8988T (cell line): ENCODE results near the gene PPP1R11.
"Not testable (repeated sequence)": the region's sequence is repeated elsewhere in the genome, so short reads cannot be mapped to it uniquely, and the experiment has no call there.

Experiments
- DNase-seq: peaks from one replicate; pipeline ENCODE4 v3.0.0; 2011

PPP1R11 gene, protein sequence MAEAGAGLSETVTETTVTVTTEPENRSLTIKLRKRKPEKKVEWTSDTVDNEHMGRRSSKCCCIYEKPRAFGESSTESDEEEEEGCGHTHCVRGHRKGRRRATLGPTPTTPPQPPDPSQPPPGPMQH

GRCh38 chr6:30066577-30067459 lies at the start of gene PPP1R11:
PPP1R11 (plus strand) TSS chr6:30067198; CDS start chr6:30067411, 213 bp downstream.
- DNase-seq = peak; percentile 89

DNA sequence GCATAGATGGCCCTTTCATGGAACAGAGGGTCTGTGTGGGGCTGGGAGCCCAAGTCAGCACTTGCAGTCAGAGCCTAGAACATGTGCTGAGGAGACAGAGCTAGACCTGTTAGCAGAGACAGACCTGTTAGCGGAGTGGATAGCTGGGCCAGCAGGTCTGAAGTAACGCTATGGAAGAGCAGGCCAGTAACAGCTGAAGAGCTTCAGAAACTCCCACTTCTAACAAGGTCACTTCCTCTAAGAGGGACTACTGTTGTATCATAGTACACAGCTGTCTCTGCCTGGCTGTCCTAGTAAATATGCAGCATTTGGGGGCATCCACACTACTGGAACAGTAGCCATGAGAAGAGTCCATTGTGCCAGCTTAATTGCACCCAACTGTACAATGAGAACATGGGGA lies 47.2 kb upstream of the PPP1R11 start:
- no peak for DNase-seq

- DNase-seq = no peak
Measured at GRCh38 chr6:30020626-30021025, 46.4 kb upstream of the PPP1R11 start.

GRCh38 chr6:30022189-30022588 lies 44.8 kb upstream of the PPP1R11 start:
- no peak for DNase-seq

GRCh38 chr6:30022712-30023111 lies 44.3 kb upstream of the PPP1R11 start:
- DNase-seq = not testable (repeated sequence)

DNA sequence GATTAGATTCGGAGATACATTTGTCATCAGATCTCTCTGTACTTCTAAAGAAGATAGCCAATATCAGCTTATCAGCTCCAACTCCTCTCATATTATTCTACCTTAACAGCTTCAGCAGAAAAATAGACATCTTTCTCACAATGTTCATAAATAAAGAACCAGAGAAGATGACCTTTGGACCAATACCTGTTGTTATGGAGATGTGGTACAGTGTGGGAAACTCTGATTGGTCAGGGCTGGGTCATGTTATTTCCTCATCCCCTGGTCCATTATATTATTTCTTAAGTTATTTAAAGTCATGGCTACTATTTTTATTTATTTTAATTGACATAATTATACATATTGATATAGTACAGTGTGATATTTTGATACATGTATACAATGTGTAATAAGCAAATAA lies 41.8 kb upstream of the PPP1R11 start:
- DNase-seq = no peak

GRCh38 chr6:30029588-30029987 lies 37.4 kb upstream of the PPP1R11 start:
- DNase-seq = no peak

DNA sequence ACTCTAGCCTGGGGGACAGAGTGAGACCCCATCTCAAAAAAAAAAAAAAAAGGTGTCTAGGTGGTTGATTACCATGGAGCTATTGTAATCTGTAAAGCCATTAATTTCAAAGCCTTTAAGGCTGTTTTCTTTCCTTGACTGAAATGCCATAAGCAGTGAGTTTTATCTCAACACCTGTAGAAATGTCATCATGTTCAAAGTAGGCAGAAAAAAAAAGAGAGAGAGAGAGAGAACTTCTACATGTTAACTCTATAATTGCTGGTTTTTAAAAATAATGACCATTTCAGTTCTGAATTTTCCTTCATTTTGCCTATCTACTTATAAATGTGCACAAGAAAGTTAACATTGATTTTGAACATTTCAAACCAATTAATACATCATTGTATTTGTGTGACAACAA lies 35.6 kb upstream of the PPP1R11 start:
- DNase-seq = no peak

DNA sequence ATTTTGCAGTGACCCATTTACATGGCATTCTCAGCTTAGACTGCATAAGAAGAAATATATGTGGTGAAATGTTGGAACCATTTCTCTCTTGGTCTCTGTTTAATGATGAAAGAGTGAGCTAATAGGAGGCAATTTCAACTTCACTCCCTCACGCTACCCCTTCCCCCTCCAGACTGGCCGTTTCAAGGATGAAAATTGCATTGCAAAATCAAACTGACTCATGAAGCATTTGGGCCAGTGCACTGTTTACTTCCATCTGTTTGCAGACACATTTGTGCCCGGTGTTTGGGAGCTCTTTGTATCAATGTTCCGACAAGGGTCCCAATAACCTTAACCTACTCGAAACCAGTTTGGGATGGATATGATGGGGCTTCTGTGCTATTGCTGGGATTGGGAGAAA lies 33.6 kb upstream of the PPP1R11 start:
- DNase-seq = not testable (repeated sequence)

DNA sequence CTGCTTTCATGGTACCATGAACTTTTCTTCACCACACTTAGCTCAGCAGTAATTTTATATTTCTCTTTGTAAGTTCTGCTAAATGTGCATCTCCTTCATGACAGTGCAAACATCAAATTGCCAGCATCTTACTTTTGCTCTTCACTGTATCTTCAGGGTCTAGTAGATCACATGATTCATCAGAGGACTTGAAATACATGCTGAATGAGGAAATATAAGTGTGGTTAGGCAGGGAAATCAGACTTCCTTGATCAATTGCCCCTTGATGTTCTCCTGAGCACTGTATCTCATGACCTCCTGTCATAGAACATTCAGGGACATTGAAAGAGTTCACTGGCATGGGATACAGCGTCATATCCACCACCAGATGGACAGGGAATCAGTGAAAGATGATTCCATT lies 31.2 kb upstream of the PPP1R11 start:
- no peak for DNase-seq

DNA sequence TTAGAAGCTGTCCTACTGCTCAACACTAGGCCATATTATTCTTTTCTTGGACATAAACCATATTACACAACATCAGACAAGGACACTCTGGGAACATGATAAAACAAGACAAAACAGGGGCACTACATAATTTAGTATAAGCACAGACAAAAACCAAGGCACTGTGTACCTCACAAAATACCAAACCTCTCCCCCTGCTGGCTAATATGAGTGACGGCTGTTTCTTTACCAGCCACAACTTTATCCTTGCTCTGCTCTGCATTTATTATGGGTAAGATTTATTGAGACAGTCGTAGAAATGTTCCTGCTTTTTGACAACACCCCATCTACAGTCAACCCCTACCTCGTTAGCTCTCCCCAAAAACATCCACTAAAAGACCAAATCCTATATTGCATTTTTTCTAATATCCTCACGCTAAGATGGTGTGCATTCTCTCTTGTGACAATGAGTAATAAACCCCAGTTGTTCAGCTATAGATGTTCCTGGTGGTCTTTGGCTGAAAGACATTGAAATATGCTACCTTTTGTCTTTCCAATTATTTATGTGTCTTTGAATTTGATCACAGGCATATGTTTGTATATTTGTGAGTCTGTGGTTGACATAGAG lies 29.7 kb upstream of the PPP1R11 start:
- peak; percentile 28 for DNase-seq

DNA sequence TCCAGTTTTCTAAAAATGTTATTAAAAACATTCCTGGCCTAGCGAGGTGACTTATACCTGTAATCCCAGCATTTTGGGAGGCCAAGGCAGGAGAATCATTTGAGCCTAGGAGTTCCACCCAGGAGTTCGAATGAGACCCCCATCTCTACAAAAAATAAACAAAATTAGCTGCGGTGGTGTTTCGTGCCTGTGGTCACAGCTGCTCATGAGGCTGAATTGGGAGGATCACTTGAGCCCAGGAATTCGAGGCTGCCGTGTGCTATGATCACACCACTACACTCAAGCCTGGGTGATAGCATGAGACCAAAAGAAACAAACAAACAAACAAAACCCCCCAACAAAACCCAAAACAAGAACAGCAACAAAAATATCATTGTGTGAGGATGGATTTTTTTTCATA lies 25.8 kb upstream of the PPP1R11 start:
- no peak for DNase-seq

- no peak for DNase-seq
Measured at GRCh38 chr6:30041821-30042220, 25.2 kb upstream of the PPP1R11 start.

GRCh38 chr6:30042476-30042875 lies 24.5 kb upstream of the PPP1R11 start:
- no peak for DNase-seq

DNA sequence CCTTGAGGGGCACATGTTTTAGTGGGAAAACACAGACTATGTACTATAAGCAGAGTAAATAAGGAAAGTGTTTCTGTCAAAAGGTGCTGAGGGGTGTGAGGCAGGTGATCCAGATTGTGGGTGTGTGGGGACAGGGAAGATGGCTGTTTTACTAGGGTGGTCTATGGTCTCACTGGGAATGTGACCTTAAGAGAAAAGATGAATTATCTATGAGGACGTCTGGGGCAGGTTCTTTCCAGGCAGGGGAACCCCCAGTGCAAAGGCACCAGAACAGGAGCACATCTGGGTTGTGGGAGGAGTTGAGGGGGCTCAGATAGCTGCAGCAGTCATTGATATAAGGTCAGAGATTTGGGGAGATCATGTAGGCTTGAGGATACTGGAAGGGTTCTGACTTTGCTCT lies 24.1 kb upstream of the PPP1R11 start:
- no peak for DNase-seq

GRCh38 chr6:30043744-30044143 lies 23.3 kb upstream of the PPP1R11 start:
- no peak for DNase-seq

GRCh38 chr6:30044630-30045029 lies 22.4 kb upstream of the PPP1R11 start:
- DNase-seq = no peak

- DNase-seq = no peak
Measured at GRCh38 chr6:30047220-30047619, 19.8 kb upstream of the PPP1R11 start.

DNA sequence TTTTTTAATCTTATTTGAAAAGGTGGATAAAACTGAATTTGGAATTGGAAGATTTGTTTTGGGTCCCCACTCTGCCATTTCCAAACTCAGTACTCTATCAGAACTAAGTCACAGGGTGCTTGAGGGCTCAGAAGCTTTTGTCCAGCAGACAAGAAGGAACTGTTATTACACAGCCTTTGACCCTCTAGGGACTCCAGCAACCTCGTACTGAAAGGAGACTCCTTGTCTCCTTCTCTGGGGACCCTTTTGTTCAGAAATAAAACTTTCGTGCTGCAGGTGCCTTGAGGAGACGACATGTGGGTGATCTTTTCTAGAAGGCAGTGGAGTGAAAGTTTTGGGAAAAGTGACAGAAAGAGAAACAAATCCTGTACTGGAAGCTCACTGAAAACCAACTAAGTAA lies 13.3 kb upstream of the PPP1R11 start:
- no peak for DNase-seq

DNA sequence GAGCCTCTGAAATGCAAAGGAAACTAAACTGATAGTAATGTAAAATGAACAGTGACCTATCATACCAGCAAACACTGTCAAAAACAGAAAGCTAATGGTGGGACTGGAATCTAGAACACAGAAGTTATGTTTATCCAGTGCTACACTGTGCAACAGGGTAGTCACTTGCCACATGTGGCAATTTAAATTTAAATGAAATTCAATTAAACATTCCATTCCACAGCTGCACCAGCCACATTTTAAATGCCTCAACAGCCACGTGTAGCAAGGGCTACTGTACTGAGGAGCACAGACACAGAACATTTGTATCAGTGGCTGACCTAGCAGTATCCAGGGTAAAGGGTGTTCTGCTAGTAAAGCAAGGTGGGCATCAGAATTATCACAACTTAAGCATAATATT lies 11.5 kb upstream of the PPP1R11 start:
- DNase-seq = no peak

DNA sequence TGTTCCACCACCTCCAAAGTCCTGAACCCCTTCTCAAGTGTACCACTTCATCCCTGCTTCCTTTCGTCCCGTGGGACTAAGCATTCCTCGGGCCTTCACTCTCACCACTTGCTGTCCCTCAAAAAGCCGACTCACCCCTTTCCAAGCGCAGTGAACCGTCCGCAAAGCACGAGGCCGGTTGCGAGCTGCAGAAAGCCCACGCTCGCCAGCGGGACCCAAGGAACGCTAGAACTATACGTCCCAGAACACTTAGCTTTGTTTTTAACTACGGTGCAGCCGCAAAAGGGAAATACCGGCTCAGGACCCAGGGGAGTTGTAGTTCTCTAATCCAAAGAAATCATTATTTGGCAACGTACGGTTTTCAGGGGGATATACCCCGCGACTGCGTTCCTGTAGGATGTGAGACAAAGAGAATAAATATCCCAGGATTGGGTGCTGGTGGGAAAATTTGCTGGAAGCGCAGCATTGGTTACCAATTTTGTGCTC lies 6.3 kb upstream of the PPP1R11 start:
- DNase-seq = no peak

GRCh38 chr6:30061092-30061857 lies 5.7 kb upstream of the PPP1R11 start, which contains the start of gene POLR1H:
POLR1H (plus strand) TSS chr6:30061265; CDS start chr6:30061525, 260 bp downstream.
- DNase-seq = peak; percentile 59

- DNase-seq = no peak
Measured at GRCh38 chr6:30061858-30062458, 5.0 kb upstream of the PPP1R11 start.
